ENCODE results near the gene DAO. TPM values are rescaled to one million over a fixed set of nuclear protein-coding genes. Genes with fewer than 3 reads are reported as not detected.
"Not testable (repeated sequence)": the region's sequence is repeated elsewhere in the genome, so short reads cannot be mapped to it uniquely, and the experiment has no call there.

DAO gene
- total and polyA plus RNA-seq, 2 experiments from 2014 or later = 0.88 to 0.90 TPM

- Histone ChIP-seq H3K4me1 (ENCODE audit: insufficient read depth) (peaks cover 21% of the 10 kb centered on the region), H2AFZ (no peak overlapping the region), H3K9me2 (replicated peaks; ENCODE audit: insufficient read depth) (no peaks in the 10 kb centered on the region), H3K79me2 (peaks cover 54% of the 10 kb centered on the region), H3K4me2 (no peak overlapping the region), H3K9me3 (ENCODE audit: low read depth) (no peaks in the 10 kb centered on the region), H3K27me3 (no peaks in the 10 kb centered on the region), H3K36me3 (replicated peaks; ENCODE audit: insufficient read depth, low read depth) (no peaks in the 10 kb centered on the region), H4K20me1 (ENCODE audit: insufficient read depth, poor library complexity, severe bottlenecking) (no peaks in the 10 kb centered on the region), H3K4me3 (no peak overlapping the region), H3K27ac (peak overlapping the region; percentile 85)
- no peak for TF ChIP-seq EZH2phosphoT487 (IDR thresholded peaks at IDR 0.05; ENCODE audit: low read depth, severe bottlenecking, unreplicated experiment)
- no peak for TF ChIP-seq CTCF (IDR thresholded peaks at IDR 0.05; ENCODE audit: poor library complexity)
- TF ChIP-seq EZH2 (IDR thresholded peaks at IDR 0.05; ENCODE audit: borderline replicate concordance) = no peak
- DNase-seq (ENCODE audit: low spot score) = no peak
- 74% methylated on average over 6 of the region's 6 CpGs for WGBS (ENCODE audit: low lambda C conversion rate, missing lambda C conversion rate)
Observed at GRCh38 chr12:108839018-108839889, 40.6 kb upstream of the DAO start.

GRCh38 chr12:108839890-108840230 lies 40.0 kb upstream of the DAO start:
- H3K36me3 ChIP-seq (replicated peaks; ENCODE audit: insufficient read depth, low read depth) = no peaks in the 10 kb centered on the region
- no peak overlapping the region for H2AFZ ChIP-seq
- peak overlapping the region; percentile 85 for H3K27ac ChIP-seq
- peaks cover 53% of the 10 kb centered on the region for H3K79me2 ChIP-seq
- H3K4me1 ChIP-seq (ENCODE audit: insufficient read depth) = peaks cover 21% of the 10 kb centered on the region
- no peaks in the 10 kb centered on the region for H3K9me2 ChIP-seq (replicated peaks; ENCODE audit: insufficient read depth)
- no peak for DNase-seq (ENCODE audit: low spot score)
- H4K20me1 ChIP-seq (ENCODE audit: insufficient read depth, poor library complexity, severe bottlenecking) = no peaks in the 10 kb centered on the region
- H3K27me3 ChIP-seq = no peaks in the 10 kb centered on the region
- H3K4me3 ChIP-seq = no peak overlapping the region
- no peak overlapping the region for H3K4me2 ChIP-seq
- 96% methylated on average over 10 of the region's 10 CpGs for WGBS (ENCODE audit: low lambda C conversion rate, missing lambda C conversion rate)
- H3K9me3 ChIP-seq (ENCODE audit: low read depth) = no peaks in the 10 kb centered on the region
- TF ChIP-seq EZH2 (IDR thresholded peaks at IDR 0.05; ENCODE audit: borderline replicate concordance) (no peak), CTCF (IDR thresholded peaks at IDR 0.05; ENCODE audit: poor library complexity) (no peak), EZH2phosphoT487 (IDR thresholded peaks at IDR 0.05; ENCODE audit: low read depth, severe bottlenecking, unreplicated experiment) (no peak)

- Histone ChIP-seq H3K27me3 (no peaks in the 10 kb centered on the region), H2AFZ (no peak overlapping the region), H3K79me2 (peaks cover 52% of the 10 kb centered on the region), H3K9me2 (replicated peaks; ENCODE audit: insufficient read depth) (no peaks in the 10 kb centered on the region), H4K20me1 (ENCODE audit: insufficient read depth, poor library complexity, severe bottlenecking) (no peaks in the 10 kb centered on the region), H3K9me3 (ENCODE audit: low read depth) (no peaks in the 10 kb centered on the region), H3K4me2 (no peak overlapping the region), H3K4me1 (ENCODE audit: insufficient read depth) (peaks cover 21% of the 10 kb centered on the region), H3K36me3 (replicated peaks; ENCODE audit: insufficient read depth, low read depth) (no peaks in the 10 kb centered on the region), H3K27ac (peak overlapping the region; percentile 85), H3K4me3 (no peak overlapping the region)
- no peak for DNase-seq (ENCODE audit: low spot score)
- TF ChIP-seq CTCF (IDR thresholded peaks at IDR 0.05; ENCODE audit: poor library complexity) = no peak
- no peak for TF ChIP-seq EZH2phosphoT487 (IDR thresholded peaks at IDR 0.05; ENCODE audit: low read depth, severe bottlenecking, unreplicated experiment)
- no peak for TF ChIP-seq EZH2 (IDR thresholded peaks at IDR 0.05; ENCODE audit: borderline replicate concordance)
- 77% methylated on average over 20 of the region's 20 CpGs for WGBS (ENCODE audit: low lambda C conversion rate, missing lambda C conversion rate)
Observed at GRCh38 chr12:108840605-108841332, 39.1 kb upstream of the DAO start.

GRCh38 chr12:108841825-108842224 lies 38.1 kb upstream of the DAO start:
- not testable (repeated sequence) for DNase-seq (ENCODE audit: low spot score); H3K4me2 ChIP-seq; H3K27me3 ChIP-seq; H4K20me1 ChIP-seq (ENCODE audit: insufficient read depth, poor library complexity, severe bottlenecking); H2AFZ ChIP-seq; H3K36me3 ChIP-seq (replicated peaks; ENCODE audit: insufficient read depth, low read depth); H3K9me2 ChIP-seq (replicated peaks; ENCODE audit: insufficient read depth); H3K27ac ChIP-seq; H3K9me3 ChIP-seq (ENCODE audit: low read depth); H3K4me3 ChIP-seq
- Histone ChIP-seq H3K79me2 (peaks cover 52% of the 10 kb centered on the region), H3K4me1 (ENCODE audit: insufficient read depth) (peaks cover 21% of the 10 kb centered on the region)
- 96% methylated on average over 4 of the region's 4 CpGs for WGBS (ENCODE audit: low lambda C conversion rate, missing lambda C conversion rate)
